Panc1 (cell line): ENCODE data around the gene UST. TPM values are rescaled to one million over a fixed set of nuclear protein-coding genes. Genes with fewer than 3 reads are reported as not detected.
"Not testable (repeated sequence)": the region's sequence is repeated elsewhere in the genome, so short reads cannot be mapped to it uniquely, and the experiment has no call there.

Experiments
- ATAC-seq: fragments of 200-7000 bp; cut with Tn5 transposase; 2 replicates; pipeline ENCODE4 v1.9.1; 2020; ENCODE audit warnings: mild to moderate bottlenecking, moderate library complexity
- BruUV-seq: library from RNA; stranded (reverse); fragments of 400-500 nt; replicated peaks from 2 replicates; lab custom pipeline; 2021; lab: Mats Ljungman, UMichigan
- CTCF ChIA-PET: fragments of 300-600 bp; sonication (Branson Sonifier 250); formaldehyde crosslinking; loops from one replicate; lab custom pipeline; 2022; ENCODE audit warnings: antibody characterized with exemption; lab: Charles Lee
- POLR2A ChIA-PET: fragments of 300-600 bp; sonication (Branson Sonifier 250); formaldehyde crosslinking; loops from one replicate; lab custom pipeline; 2022; ENCODE audit warnings: antibody characterized with exemption; lab: Charles Lee
- DNase-seq: peaks from one replicate; pipeline ENCODE4 v3.0.0-alpha.2; 2010; ENCODE audit warnings: low read depth, low spot score
- H3K27ac ChIP-seq: 2 replicates; pipeline ENCODE4 v1.5.1; 2011; ENCODE audit warnings: mild to moderate bottlenecking, low read length, inconsistent platforms
- H3K27me3 ChIP-seq: fragments of 200-500 bp; sonication (Bioruptor generic); 2 replicates; pipeline ENCODE4 v1.6.0; 2014; ENCODE audit warnings: low read length, inconsistent platforms; ENCODE audit not compliant: control insufficient read depth, insufficient read depth
- H3K36me3 ChIP-seq: fragments of 200-500 bp; sonication (Bioruptor generic); 2 replicates; pipeline ENCODE4 v1.5.1; 2014; ENCODE audit warnings: inconsistent platforms, mild to moderate bottlenecking, low read length, moderate library complexity; ENCODE audit not compliant: control insufficient read depth, insufficient read depth
- H3K4me1 ChIP-seq: 2 replicates; pipeline ENCODE4 v1.5.1; 2011; ENCODE audit warnings: inconsistent platforms, mild to moderate bottlenecking, low read length, moderate library complexity; ENCODE audit not compliant: control insufficient read depth, insufficient read depth
- H3K4me3 ChIP-seq, 2 experiments: 2 replicates each; pipeline ENCODE4 v1.5.1; 2011 to 2012; ENCODE audit warnings: low read depth in 2 of 2, low read length in 2 of 2, mild to moderate bottlenecking in 2 of 2, inconsistent platforms in 1 of 2, moderate library complexity in 1 of 2
- H3K9me3 ChIP-seq: fragments of 200-500 bp; sonication (Bioruptor generic); 2 replicates; pipeline ENCODE4 v1.5.1; 2014; ENCODE audit warnings: low read depth, mild to moderate bottlenecking, inconsistent platforms, low read length, moderate library complexity; ENCODE audit not compliant: control insufficient read depth, insufficient read depth
- CTCF ChIP-seq: fragments of 450-650 bp; IDR thresholded peaks from 2 replicates; pipeline ENCODE4 v1.5.1; 2017; ENCODE audit warnings: mild to moderate bottlenecking
- POLR2AphosphoS5 ChIP-seq: IDR thresholded peaks from 2 replicates; pipeline ENCODE4 v1.6.1; 2012; ENCODE audit warnings: mild to moderate bottlenecking, low read depth, low read length, moderate library complexity
- REST ChIP-seq, 2 experiments: IDR thresholded peaks; 2 replicates each; pipeline ENCODE4 v1.6.1; 2011 to 2012; ENCODE audit warnings: low read depth in 2 of 2, control low read depth in 1 of 2, low read length in 1 of 2, mild to moderate bottlenecking in 1 of 2, moderate library complexity in 1 of 2; ENCODE audit not compliant: insufficient read depth in 1 of 2
- SIN3A ChIP-seq: IDR thresholded peaks from 2 replicates; pipeline ENCODE4 v1.6.1; 2012; ENCODE audit warnings: low read depth, mild to moderate bottlenecking, low read length, moderate library complexity, borderline replicate concordance; ENCODE audit not compliant: insufficient read depth
- TCF7L2 ChIP-seq: IDR thresholded peaks from 2 replicates; pipeline ENCODE4 v1.6.1; 2011; ENCODE audit warnings: mild to moderate bottlenecking, low read depth, low read length, inconsistent platforms
- in situ Hi-C: cut with HindIII; loops from 2 replicates; pipeline ENCODE4 v1.10.0; 2016; ENCODE audit warnings: low sequenced_read_pairs, low pct_unique_long_range_greater_than_20kb
- intact Hi-C: fragments of 100-400 bp; cut with micrococcal nuclease; formaldehyde crosslinking; loops from one replicate; pipeline ENCODE4 v1.10.0; 2022; ENCODE audit not compliant: unreplicated experiment
- total RNA-seq: library from RNA; stranded (reverse); gene quantifications from one replicate; pipeline ENCODE4 v1.2.1, GENCODE V29; 2021; ENCODE audit not compliant: unreplicated experiment

Gene UST
- total RNA-seq, 1 experiment from 2014 or later, result 0.15 TPM

GRCh38 chr6:148848915-148849314 lies 102.1 kb downstream of the UST start:
- in situ Hi-C loops (no loop called here), intact Hi-C loops (no loop called here)
- POLR2A ChIA-PET, result no interaction called here
- Histone ChIP-seq H3K36me3 (no peaks in the 10 kb centered on the region), H3K27me3 (no peaks in the 10 kb centered on the region), H3K9me3 (no peaks in the 10 kb centered on the region), H3K27ac (no peak overlapping the region), H3K4me3 (no peak overlapping the region), H3K4me1 (no peaks in the 10 kb centered on the region)
- no TSS peak for BruUV-seq
- TF ChIP-seq POLR2AphosphoS5 (no peak), REST (IDR thresholded peaks at IDR 0.05; ENCODE audit: insufficient read depth in 1 of 2, low read depth in 2 of 2, low read length in 1 of 2) (no peak), CTCF (no peak), SIN3A (no peak), TCF7L2 (no peak)
- DNase-seq, result no peak
- no peak for ATAC-seq
- CTCF ChIA-PET, result no interaction called here

GRCh38 chr6:148849449-148849848 lies 102.6 kb downstream of the UST start:
- ATAC-seq, H3K36me3 ChIP-seq, H3K27ac ChIP-seq, H3K27me3 ChIP-seq, H3K4me3 ChIP-seq, CTCF ChIA-PET, H3K9me3 ChIP-seq, BruUV-seq, H3K4me1 ChIP-seq, POLR2A ChIA-PET, DNase-seq, in situ Hi-C loops, intact Hi-C loops: not testable (repeated sequence)

- TF ChIP-seq POLR2AphosphoS5 (no peak), SIN3A (no peak), TCF7L2 (no peak), REST (IDR thresholded peaks at IDR 0.05; ENCODE audit: insufficient read depth in 1 of 2, low read depth in 2 of 2, low read length in 1 of 2) (no peak), CTCF (no peak)
- POLR2A ChIA-PET, result no interaction called here
- in situ Hi-C loops, result no loop called here
- CTCF ChIA-PET, result no interaction called here
- intact Hi-C loops, result no loop called here
- H3K36me3 ChIP-seq, result no peaks in the 10 kb centered on the region
- H3K4me1 ChIP-seq, result no peaks in the 10 kb centered on the region
- H3K9me3 ChIP-seq, result no peaks in the 10 kb centered on the region
- ATAC-seq (no peak), DNase-seq (no peak)
- no peak overlapping the region for H3K4me3 ChIP-seq
- H3K27me3 ChIP-seq, result no peaks in the 10 kb centered on the region
- no TSS peak for BruUV-seq
- no peak overlapping the region for H3K27ac ChIP-seq
Observed at GRCh38 chr6:148850964-148851363, 104.1 kb downstream of the UST start.
